Calu3 (cell line): ENCODE results near the gene OR1D5. TPM values are rescaled to one million over a fixed set of nuclear protein-coding genes. Genes with fewer than 3 reads are reported as not detected.

ENCODE experiments used
- BruUV-seq: library from RNA; stranded (reverse); fragments of 400-500 nt; replicated peaks from 2 replicates; lab custom pipeline; 2021; lab: Mats Ljungman, UMichigan
- CTCF ChIA-PET: fragments of 300-600 bp; sonication (Branson Sonifier 250); formaldehyde crosslinking; loops from one replicate; lab custom pipeline; 2022; ENCODE audit warnings: antibody characterized with exemption; lab: Charles Lee
- DNase-seq: peaks from one replicate; pipeline ENCODE4 v3.0.0; 2022
- H3K27ac Mint-ChIP-seq: one replicate; pipeline ENCODE4 v1.8.0; 2022; ENCODE audit warnings: mixed read lengths; ENCODE audit not compliant: unreplicated experiment
- H3K27me3 Mint-ChIP-seq: one replicate; pipeline ENCODE4 v1.8.0; 2022; ENCODE audit warnings: mixed read lengths; ENCODE audit not compliant: unreplicated experiment
- H3K36me3 Mint-ChIP-seq: one replicate; pipeline ENCODE4 v1.8.0; 2022; ENCODE audit warnings: mild to moderate bottlenecking, moderate library complexity, mixed read lengths; ENCODE audit not compliant: insufficient read depth, unreplicated experiment
- H3K4me1 Mint-ChIP-seq: one replicate; pipeline ENCODE4 v1.8.0; 2022; ENCODE audit warnings: mild to moderate bottlenecking, low read depth, mixed read lengths; ENCODE audit not compliant: unreplicated experiment
- H3K4me3 Mint-ChIP-seq: one replicate; pipeline ENCODE4 v1.8.0; 2022; ENCODE audit warnings: mild to moderate bottlenecking, low read depth, moderate library complexity, mixed read lengths; ENCODE audit not compliant: unreplicated experiment
- H3K9me3 Mint-ChIP-seq: one replicate; pipeline ENCODE4 v1.8.0; 2022; ENCODE audit warnings: low read depth, mixed read lengths; ENCODE audit not compliant: unreplicated experiment
- CTCF ChIP-seq: fragments of 200-600 bp; IDR thresholded peaks from one replicate; pipeline ENCODE4 v1.8.0; 2022; ENCODE audit warnings: antibody characterized with exemption; ENCODE audit not compliant: unreplicated experiment
- intact Hi-C: fragments of 100-400 bp; cut with micrococcal nuclease; formaldehyde crosslinking; loops from one replicate; pipeline ENCODE4 v1.10.0; 2022; ENCODE audit not compliant: unreplicated experiment
- total RNA-seq: library from RNA; stranded (reverse); gene quantifications from 2 replicates; pipeline ENCODE4 v1.2.3, GENCODE V29; 2022

OR1D5 gene
- total RNA-seq, 1 experiment from 2014 or later = not detected

- H3K4me1 Mint-ChIP-seq = no peaks in the 10 kb centered on the region
- peak overlapping the region; percentile 92 for H3K4me3 Mint-ChIP-seq
- no peak for DNase-seq
- no peaks in the 10 kb centered on the region for H3K27me3 Mint-ChIP-seq
- no peak overlapping the region for H3K27ac Mint-ChIP-seq
- intact Hi-C loops = loop anchor here (5.0 to 10.0 kb wide), 2 partner anchors 285 to 598 kb away; no protein-coding TSS in a partner anchor
- BruUV-seq = no TSS peak
- peaks cover 9% of the 10 kb centered on the region for H3K36me3 Mint-ChIP-seq
- no peak for TF ChIP-seq CTCF
- no peaks in the 10 kb centered on the region for H3K9me3 Mint-ChIP-seq
- CTCF ChIA-PET = no interaction called here
These were observed 13.6 kb downstream of the OR1D5 start for GRCh38 chr17:3049705-3050295.

GRCh38 chr17:3048727-3049471, 14.5 kb downstream of the OR1D5 start:
- DNase-seq = peak; percentile 95
- H3K4me3 Mint-ChIP-seq = peak overlapping the region; percentile 92
- no peaks in the 10 kb centered on the region for H3K9me3 Mint-ChIP-seq
- no peaks in the 10 kb centered on the region for H3K4me1 Mint-ChIP-seq
- H3K27me3 Mint-ChIP-seq = no peaks in the 10 kb centered on the region
- CTCF ChIA-PET = interaction anchor here (0.7 kb wide), 1 partner anchor 587 kb away, joined by 4 read pairs; the partner anchor contains the start of genes CTNS and SHPK
- peaks cover 9% of the 10 kb centered on the region for H3K36me3 Mint-ChIP-seq
- intact Hi-C loops = loop anchor here (5.0 to 10.0 kb wide), 2 partner anchors 286 to 598 kb away; no protein-coding TSS in a partner anchor
- TF ChIP-seq CTCF = peak; percentile 41
- peak overlapping the region; percentile 64 for H3K27ac Mint-ChIP-seq
- BruUV-seq = no TSS peak

- no peaks in the 10 kb centered on the region for H3K4me1 Mint-ChIP-seq
- no peak for DNase-seq
- H3K36me3 Mint-ChIP-seq = peaks cover 9% of the 10 kb centered on the region
- intact Hi-C loops = loop anchor here (5.0 to 10.0 kb wide), 2 partner anchors 288 to 601 kb away; no protein-coding TSS in a partner anchor
- CTCF ChIA-PET = no interaction called here
- H3K27me3 Mint-ChIP-seq = peaks cover 8% of the 10 kb centered on the region
- peaks cover 2% of the 10 kb centered on the region for H3K9me3 Mint-ChIP-seq
- BruUV-seq = no TSS peak
- no peak overlapping the region for H3K4me3 Mint-ChIP-seq
- TF ChIP-seq CTCF = no peak
- H3K27ac Mint-ChIP-seq = no peak overlapping the region
These were observed 16.7 kb downstream of the OR1D5 start for GRCh38 chr17:3046753-3047152.

- peaks cover 2% of the 10 kb centered on the region for H3K9me3 Mint-ChIP-seq
- DNase-seq = peak; percentile 26
- peaks cover 16% of the 10 kb centered on the region for H3K27me3 Mint-ChIP-seq
- no TSS peak for BruUV-seq
- H3K36me3 Mint-ChIP-seq = peaks cover 8% of the 10 kb centered on the region
- no peaks in the 10 kb centered on the region for H3K4me1 Mint-ChIP-seq
- no peak overlapping the region for H3K4me3 Mint-ChIP-seq
- CTCF ChIA-PET = interaction anchor here (0.7 kb wide), 1 partner anchor 593 kb away, joined by 4 read pairs; the partner anchor contains the start of gene CTNS
- H3K27ac Mint-ChIP-seq = no peak overlapping the region
- intact Hi-C loops = loop anchor here (10.0 kb wide), 1 partner anchor 291 kb away; no protein-coding TSS in a partner anchor
- TF ChIP-seq CTCF = peak; percentile 16
These were observed 19.6 kb downstream of the OR1D5 start for GRCh38 chr17:3043737-3044365.
